ENCODE results near the gene TSC22D4.

DNA sequence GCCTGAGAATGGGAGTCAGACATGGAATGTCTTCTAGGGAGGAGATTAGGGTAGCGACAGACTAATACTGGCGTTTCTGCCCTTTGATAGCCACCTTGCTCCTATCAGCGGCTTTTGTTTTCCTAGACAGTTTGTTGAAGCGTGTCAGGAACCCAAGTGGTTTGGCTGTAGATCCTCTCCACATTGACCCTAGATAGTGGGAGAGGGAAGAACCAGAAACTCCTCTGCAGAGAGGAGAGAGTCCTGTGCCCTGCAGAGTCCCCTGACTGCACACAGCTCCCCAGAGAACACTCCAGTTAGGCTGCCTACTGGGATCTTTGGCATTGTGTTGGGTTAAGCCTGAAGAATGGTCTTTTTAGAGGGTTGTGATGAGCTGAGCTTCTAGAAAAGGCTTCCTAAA is 47.0 kb downstream of the TSC22D4 start:
- TF ChIP-seq, protein P1, sequence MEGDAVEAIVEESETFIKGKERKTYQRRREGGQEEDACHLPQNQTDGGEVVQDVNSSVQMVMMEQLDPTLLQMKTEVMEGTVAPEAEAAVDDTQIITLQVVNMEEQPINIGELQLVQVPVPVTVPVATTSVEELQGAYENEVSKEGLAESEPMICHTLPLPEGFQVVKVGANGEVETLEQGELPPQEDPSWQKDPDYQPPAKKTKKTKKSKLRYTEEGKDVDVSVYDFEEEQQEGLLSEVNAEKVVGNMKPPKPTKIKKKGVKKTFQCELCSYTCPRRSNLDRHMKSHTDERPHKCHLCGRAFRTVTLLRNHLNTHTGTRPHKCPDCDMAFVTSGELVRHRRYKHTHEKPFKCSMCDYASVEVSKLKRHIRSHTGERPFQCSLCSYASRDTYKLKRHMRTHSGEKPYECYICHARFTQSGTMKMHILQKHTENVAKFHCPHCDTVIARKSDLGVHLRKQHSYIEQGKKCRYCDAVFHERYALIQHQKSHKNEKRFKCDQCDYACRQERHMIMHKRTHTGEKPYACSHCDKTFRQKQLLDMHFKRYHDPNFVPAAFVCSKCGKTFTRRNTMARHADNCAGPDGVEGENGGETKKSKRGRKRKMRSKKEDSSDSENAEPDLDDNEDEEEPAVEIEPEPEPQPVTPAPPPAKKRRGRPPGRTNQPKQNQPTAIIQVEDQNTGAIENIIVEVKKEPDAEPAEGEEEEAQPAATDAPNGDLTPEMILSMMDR (IDR thresholded peaks at IDR 0.05; ENCODE audit: insufficient read depth, low read depth, low read length): no peak
- TF ChIP-seq EZH2 (IDR thresholded peaks at IDR 0.05; ENCODE audit: insufficient read depth, low read length): no peak
